ENCODE data around the gene AP4E1.

The AP4E1 gene

DNA sequence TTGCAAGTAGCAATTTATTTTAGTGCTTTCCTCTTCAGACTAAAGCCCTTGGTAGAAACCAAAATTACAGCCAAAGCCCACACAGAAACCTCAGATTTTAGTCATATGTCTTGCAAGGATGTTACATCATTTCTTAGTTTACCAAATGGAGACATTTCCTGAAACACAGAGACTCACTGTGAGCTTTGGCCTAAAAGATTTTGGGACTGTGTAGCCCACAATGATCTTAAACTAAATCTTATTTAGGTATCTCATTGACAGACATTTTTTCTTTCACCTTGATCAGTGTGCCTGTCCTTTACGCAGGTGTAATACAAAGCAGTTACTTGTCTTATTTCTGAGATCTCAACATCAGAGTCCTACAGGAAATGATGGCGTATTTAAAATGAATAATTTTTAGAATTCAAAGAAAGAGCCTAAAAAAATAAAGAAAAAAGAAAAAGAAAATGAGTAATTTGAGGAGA lies 27.8 kb upstream of the AP4E1 start:
- peak overlapping the region; percentile 59 for H3K4me2 ChIP-seq (ENCODE audit: low read length)
- H3K4me3 ChIP-seq (ENCODE audit: low read length), result peak overlapping the region; percentile 24
- no peaks in the 10 kb centered on the region for H4K20me1 ChIP-seq (ENCODE audit: insufficient read depth, low read length)
- H3K27me3 ChIP-seq (ENCODE audit: low read depth, low read length), result no peaks in the 10 kb centered on the region
- no peaks in the 10 kb centered on the region for H3K9me3 ChIP-seq (ENCODE audit: insufficient read depth, low read length)
- no peaks in the 10 kb centered on the region for H3K79me2 ChIP-seq (ENCODE audit: low read length)
- TF ChIP-seq, protein P1, sequence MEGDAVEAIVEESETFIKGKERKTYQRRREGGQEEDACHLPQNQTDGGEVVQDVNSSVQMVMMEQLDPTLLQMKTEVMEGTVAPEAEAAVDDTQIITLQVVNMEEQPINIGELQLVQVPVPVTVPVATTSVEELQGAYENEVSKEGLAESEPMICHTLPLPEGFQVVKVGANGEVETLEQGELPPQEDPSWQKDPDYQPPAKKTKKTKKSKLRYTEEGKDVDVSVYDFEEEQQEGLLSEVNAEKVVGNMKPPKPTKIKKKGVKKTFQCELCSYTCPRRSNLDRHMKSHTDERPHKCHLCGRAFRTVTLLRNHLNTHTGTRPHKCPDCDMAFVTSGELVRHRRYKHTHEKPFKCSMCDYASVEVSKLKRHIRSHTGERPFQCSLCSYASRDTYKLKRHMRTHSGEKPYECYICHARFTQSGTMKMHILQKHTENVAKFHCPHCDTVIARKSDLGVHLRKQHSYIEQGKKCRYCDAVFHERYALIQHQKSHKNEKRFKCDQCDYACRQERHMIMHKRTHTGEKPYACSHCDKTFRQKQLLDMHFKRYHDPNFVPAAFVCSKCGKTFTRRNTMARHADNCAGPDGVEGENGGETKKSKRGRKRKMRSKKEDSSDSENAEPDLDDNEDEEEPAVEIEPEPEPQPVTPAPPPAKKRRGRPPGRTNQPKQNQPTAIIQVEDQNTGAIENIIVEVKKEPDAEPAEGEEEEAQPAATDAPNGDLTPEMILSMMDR (IDR thresholded peaks at IDR 0.05; ENCODE audit: low read depth, low read length), result no peak
- no peak for TF ChIP-seq EZH2phosphoT487 (IDR thresholded peaks at IDR 0.05; ENCODE audit: low read depth)
- peak overlapping the region; percentile 94 for H3K27ac ChIP-seq (ENCODE audit: low read length)
- no peak overlapping the region; the same call in 1 of the 2 replicates for H2AFZ ChIP-seq (ENCODE audit: low read depth, low read length)
- no peaks in the 10 kb centered on the region for H3K36me3 ChIP-seq (replicated peaks; ENCODE audit: low read depth, low read length)
- peak overlapping the region; percentile 65 for H3K9ac ChIP-seq (ENCODE audit: low read length)
- peaks cover 80% of the 10 kb centered on the region for H3K4me1 ChIP-seq (ENCODE audit: low read length)

DNA sequence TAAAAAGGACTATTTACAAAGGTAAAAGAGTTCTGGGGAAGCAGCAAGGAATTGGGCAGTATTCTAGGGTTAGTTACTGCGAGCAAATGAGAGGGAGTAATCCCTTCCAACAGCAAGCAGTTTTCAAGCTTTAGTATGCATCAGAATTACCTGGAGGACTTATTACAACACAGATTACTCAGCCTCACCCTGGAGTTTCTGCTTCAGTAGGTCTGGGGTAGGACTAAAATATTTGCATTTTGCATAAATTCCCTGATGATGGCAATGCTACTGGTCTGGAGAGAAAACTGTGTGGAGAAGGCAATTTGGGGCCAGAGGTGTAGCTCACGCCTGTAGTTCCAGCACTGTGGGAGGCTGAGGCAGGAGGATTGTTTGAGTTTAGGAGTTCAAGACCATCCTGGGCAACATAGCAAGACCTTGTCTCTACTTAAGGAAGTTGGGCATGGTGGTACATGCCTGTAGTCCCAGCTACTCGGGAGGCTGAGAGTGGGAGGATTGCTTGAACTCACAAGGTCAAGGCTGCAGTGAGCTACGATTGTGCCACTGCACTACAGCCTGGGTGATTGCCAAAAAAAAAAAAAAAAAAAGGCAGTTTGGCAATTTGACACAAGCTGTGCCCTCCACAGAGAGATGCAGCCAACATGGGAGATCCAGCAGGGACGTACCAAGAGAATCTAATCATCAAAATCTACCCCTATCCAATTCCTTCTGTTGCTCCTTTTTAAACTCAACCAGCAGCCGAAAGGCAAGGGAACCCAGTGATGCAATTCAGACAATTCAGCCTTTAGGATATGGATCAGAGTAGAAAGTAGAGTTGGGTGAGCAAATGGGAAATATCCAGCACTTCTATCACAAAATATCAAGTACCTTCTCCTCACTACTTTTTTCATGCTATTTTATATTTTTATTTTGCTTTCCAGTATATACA lies 27.1 kb upstream of the AP4E1 start:
- Histone ChIP-seq H2AFZ (ENCODE audit: low read depth, low read length) (no peak overlapping the region), H3K9me3 (ENCODE audit: insufficient read depth, low read length) (no peaks in the 10 kb centered on the region), H3K4me3 (ENCODE audit: low read length) (peak overlapping the region; percentile 24), H3K79me2 (ENCODE audit: low read length) (no peaks in the 10 kb centered on the region), H3K27me3 (ENCODE audit: low read depth, low read length) (no peaks in the 10 kb centered on the region), H3K36me3 (replicated peaks; ENCODE audit: low read depth, low read length) (no peaks in the 10 kb centered on the region), H3K4me2 (ENCODE audit: low read length) (peak overlapping the region; percentile 59), H3K9ac (ENCODE audit: low read length) (peak overlapping the region; percentile 65), H4K20me1 (ENCODE audit: insufficient read depth, low read length) (no peaks in the 10 kb centered on the region), H3K4me1 (ENCODE audit: low read length) (peaks cover 82% of the 10 kb centered on the region), H3K27ac (ENCODE audit: low read length) (peak overlapping the region; percentile 94)
- TF ChIP-seq, protein P1 (IDR thresholded peaks at IDR 0.05; ENCODE audit: low read depth, low read length), result no peak
- TF ChIP-seq EZH2phosphoT487 (IDR thresholded peaks at IDR 0.05; ENCODE audit: low read depth), result no peak

DNA sequence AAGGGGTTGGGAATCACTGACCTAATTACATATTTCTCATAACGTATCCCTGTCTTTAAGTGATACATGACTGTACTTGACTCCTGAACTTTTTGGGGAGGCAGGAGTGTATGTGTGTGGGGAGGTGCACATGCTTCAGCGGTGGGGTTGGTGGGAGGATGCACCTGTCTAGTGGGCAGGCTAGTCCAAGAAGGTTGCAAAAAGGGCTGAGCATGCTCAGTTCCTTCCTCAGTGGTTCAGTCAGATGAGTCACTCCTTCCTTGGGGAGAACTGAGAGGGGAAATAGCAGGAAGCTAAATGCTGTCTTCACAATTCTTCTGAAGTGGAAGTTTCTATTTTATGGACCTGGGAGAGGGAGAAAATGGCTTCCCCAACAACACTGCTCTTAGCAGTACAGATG lies 24.6 kb upstream of the AP4E1 start:
- TF ChIP-seq, protein P1 (IDR thresholded peaks at IDR 0.05; ENCODE audit: low read depth, low read length), result no peak
- no peak for TF ChIP-seq EZH2phosphoT487 (IDR thresholded peaks at IDR 0.05; ENCODE audit: low read depth)
- Histone ChIP-seq H3K4me3 (ENCODE audit: low read length) (peak overlapping the region; percentile 2; the same call in 1 of the 2 replicates), H3K27ac (ENCODE audit: low read length) (peak overlapping the region; percentile 87), H3K9ac (ENCODE audit: low read length) (no peak overlapping the region), H3K27me3 (ENCODE audit: low read depth, low read length) (no peaks in the 10 kb centered on the region), H3K4me1 (ENCODE audit: low read length) (peaks cover 67% of the 10 kb centered on the region), H2AFZ (ENCODE audit: low read depth, low read length) (no peak overlapping the region), H3K4me2 (ENCODE audit: low read length) (peak overlapping the region; percentile 75), H4K20me1 (ENCODE audit: insufficient read depth, low read length) (no peaks in the 10 kb centered on the region), H3K79me2 (ENCODE audit: low read length) (no peaks in the 10 kb centered on the region), H3K36me3 (replicated peaks; ENCODE audit: low read depth, low read length) (no peaks in the 10 kb centered on the region), H3K9me3 (ENCODE audit: insufficient read depth, low read length) (no peaks in the 10 kb centered on the region)

DNA sequence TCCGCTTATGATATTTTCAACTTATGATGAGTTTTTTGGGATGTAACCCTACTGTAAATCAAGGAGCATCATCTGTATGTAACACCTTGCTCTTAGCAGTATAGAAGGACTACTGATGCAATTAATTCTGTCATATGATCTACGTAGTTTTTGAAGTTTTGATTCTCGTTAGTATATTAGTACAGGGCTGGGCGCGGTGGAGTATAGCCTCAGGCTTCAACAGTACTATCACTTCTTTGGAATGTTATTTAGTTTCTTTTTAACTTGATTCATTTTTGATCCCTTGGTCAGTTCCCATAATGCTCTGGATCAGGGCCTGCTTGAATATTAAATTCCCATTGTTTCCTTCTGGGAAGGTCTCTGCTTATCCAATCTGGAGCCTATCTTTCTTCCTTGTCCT lies 23.9 kb upstream of the AP4E1 start:
- no peaks in the 10 kb centered on the region for H3K79me2 ChIP-seq (ENCODE audit: low read length)
- H3K4me1 ChIP-seq (ENCODE audit: low read length), result peaks cover 65% of the 10 kb centered on the region
- no peaks in the 10 kb centered on the region for H3K9me3 ChIP-seq (ENCODE audit: insufficient read depth, low read length)
- TF ChIP-seq EZH2phosphoT487 (IDR thresholded peaks at IDR 0.05; ENCODE audit: low read depth), result no peak
- TF ChIP-seq, protein P1 (IDR thresholded peaks at IDR 0.05; ENCODE audit: low read depth, low read length), result no peak
- H3K27me3 ChIP-seq (ENCODE audit: low read depth, low read length), result no peaks in the 10 kb centered on the region
- peak overlapping the region; percentile 87 for H3K27ac ChIP-seq (ENCODE audit: low read length)
- H2AFZ ChIP-seq (ENCODE audit: low read depth, low read length), result no peak overlapping the region
- peak overlapping the region; percentile 75 for H3K4me2 ChIP-seq (ENCODE audit: low read length)
- no peaks in the 10 kb centered on the region for H4K20me1 ChIP-seq (ENCODE audit: insufficient read depth, low read length)
- peak overlapping the region; percentile 83 for H3K9ac ChIP-seq (ENCODE audit: low read length)
- no peaks in the 10 kb centered on the region for H3K36me3 ChIP-seq (replicated peaks; ENCODE audit: low read depth, low read length)
- peak overlapping the region; percentile 74; the same call in 1 of the 2 replicates for H3K4me3 ChIP-seq (ENCODE audit: low read length)

All from OCI-LY3 (cell line).